Islet precursor cell (in vitro differentiated cells): Measurements from ENCODE around the gene ZC3HAV1.
A peak's percentile ranks its signal among the peaks of the same experiment; 100 is the strongest.
"Not testable (repeated sequence)": the region's sequence is repeated elsewhere in the genome, so short reads cannot be mapped to it uniquely, and the experiment has no call there.

Source experiments
- DNase-seq: peaks from one replicate; pipeline ENCODE4 v3.0.0-alpha.2; 2018

Gene ZC3HAV1

GRCh38 chr7:139081584-139081983 lies 27.9 kb downstream of the ZC3HAV1 start:
- no peak for DNase-seq

GRCh38 chr7:139080905-139081304 lies 28.6 kb downstream of the ZC3HAV1 start:
- DNase-seq: no peak

- DNase-seq: no peak
These were observed 29.7 kb downstream of the ZC3HAV1 start for GRCh38 chr7:139079861-139080260.

- DNase-seq: no peak
These were observed 30.6 kb downstream of the ZC3HAV1 start for GRCh38 chr7:139078911-139079310.

- DNase-seq: no peak
These were observed 31.1 kb downstream of the ZC3HAV1 start for GRCh38 chr7:139078399-139078798.

GRCh38 chr7:139077706-139078105 lies 31.8 kb downstream of the ZC3HAV1 start:
- DNase-seq: not testable (repeated sequence)

GRCh38 chr7:139075871-139076686 lies 33.4 kb downstream of the ZC3HAV1 start:
- no peak for DNase-seq

- peak; percentile 73 for DNase-seq
These were observed 34.4 kb downstream of the ZC3HAV1 start for GRCh38 chr7:139075031-139075652.

- no peak for DNase-seq
These were observed 36.7 kb downstream of the ZC3HAV1 start for GRCh38 chr7:139072796-139073195.

GRCh38 chr7:139071680-139072079 lies 37.8 kb downstream of the ZC3HAV1 start:
- no peak for DNase-seq

- no peak for DNase-seq
These were observed 40.7 kb downstream of the ZC3HAV1 start for GRCh38 chr7:139068544-139069399.

GRCh38 chr7:139066315-139066714 lies 43.2 kb downstream of the ZC3HAV1 start:
- no peak for DNase-seq

- no peak for DNase-seq
These were observed 44.2 kb downstream of the ZC3HAV1 start for GRCh38 chr7:139065323-139065722.

GRCh38 chr7:139061416-139061815 lies 48.1 kb downstream of the ZC3HAV1 start:
- no peak for DNase-seq

GRCh38 chr7:139060695-139061237 lies 48.8 kb downstream of the ZC3HAV1 start:
- no peak for DNase-seq

- DNase-seq: no peak
These were observed 49.6 kb downstream of the ZC3HAV1 start for GRCh38 chr7:139059905-139060304.

GRCh38 chr7:139058943-139059342 lies 50.6 kb downstream of the ZC3HAV1 start:
- DNase-seq: no peak

GRCh38 chr7:139055674-139056073 lies 53.8 kb downstream of the ZC3HAV1 start:
- no peak for DNase-seq

GRCh38 chr7:139054656-139055055 lies 54.9 kb downstream of the ZC3HAV1 start:
- DNase-seq: not testable (repeated sequence)

GRCh38 chr7:139054101-139054500 lies 55.4 kb downstream of the ZC3HAV1 start:
- DNase-seq: peak; percentile 57

GRCh38 chr7:139051655-139052054 lies 57.9 kb downstream of the ZC3HAV1 start:
- no peak for DNase-seq

- no peak for DNase-seq
These were observed 59.6 kb downstream of the ZC3HAV1 start for GRCh38 chr7:139049936-139050335.

GRCh38 chr7:139049111-139049510 lies 60.4 kb downstream of the ZC3HAV1 start:
- DNase-seq: no peak
